Tracheal epithelial cell (primary cell): ENCODE data around the gene SLC35D2. TPM values are rescaled to one million over a fixed set of nuclear protein-coding genes. Genes with fewer than 3 reads are reported as not detected.

Experiments used
- total RNA-seq: library from RNA; depleted of rRNA; stranded (reverse); fragments of >200 nt; gene quantifications from 2 replicates; pipeline ENCODE4 v1.2.1, GENCODE V29; 2014

The SLC35D2 gene
- total RNA-seq: 23.6 and 33.2 TPM in 2 replicates

GRCh38 chr9:96383165-96383942 lies at the start of gene SLC35D2:
Gene SLC35D2 (minus strand): TSS chr9:96383711. CDS start chr9:96383634, 77 bp downstream.

GRCh38 chr9:96418083-96418919 lies 34.8 kb upstream of the SLC35D2 start, which contains the start of gene ZNF367:
Gene ZNF367 (minus strand): TSS chr9:96418370. CDS start chr9:96418032, 338 bp downstream.

GRCh38 chr9:96302021-96302420 lies 81.5 kb downstream of the SLC35D2 start, which contains the start of gene HSD17B3:
Gene HSD17B3 (minus strand): TSS chr9:96302176. CDS start chr9:96302104, 72 bp downstream.

Other genes with a start within 250 kb of the SLC35D2 start
- gene HSD17B3, start 81.5 kb downstream of the SLC35D2 start, total RNA-seq: 1.2 and 1.3 TPM in 2 replicates
- gene ZNF367, start 34.7 kb upstream of the SLC35D2 start, total RNA-seq: 0.85 and 2.2 TPM in 2 replicates
- gene HABP4, start 66.5 kb upstream of the SLC35D2 start, total RNA-seq: 4.7 and 6.7 TPM in 2 replicates
- gene CDC14B, start 236.1 kb upstream of the SLC35D2 start, total RNA-seq: 15.8 and 16.4 TPM in 2 replicates